ENCODE measurements around the gene RPUSD2. TPM values are rescaled to one million over a fixed set of nuclear protein-coding genes. Genes with fewer than 3 reads are reported as not detected.

Gene RPUSD2
- total and polyA plus RNA-seq, 5 donors from 2014 or later = 13.5 to 27.7 (median 23.8) TPM

GRCh38 chr15:40598672-40599071, 29.6 kb downstream of the RPUSD2 start:
- no peak for ATAC-seq (ENCODE audit: low read depth in 2 of 2)
- peaks cover 14% of the 10 kb centered on the region for H3K4me1 ChIP-seq (ENCODE audit: control insufficient read depth, insufficient read depth, low read length, poor library complexity, severe bottlenecking)
- H3K27ac Mint-ChIP-seq = no peak overlapping the region

DNA sequence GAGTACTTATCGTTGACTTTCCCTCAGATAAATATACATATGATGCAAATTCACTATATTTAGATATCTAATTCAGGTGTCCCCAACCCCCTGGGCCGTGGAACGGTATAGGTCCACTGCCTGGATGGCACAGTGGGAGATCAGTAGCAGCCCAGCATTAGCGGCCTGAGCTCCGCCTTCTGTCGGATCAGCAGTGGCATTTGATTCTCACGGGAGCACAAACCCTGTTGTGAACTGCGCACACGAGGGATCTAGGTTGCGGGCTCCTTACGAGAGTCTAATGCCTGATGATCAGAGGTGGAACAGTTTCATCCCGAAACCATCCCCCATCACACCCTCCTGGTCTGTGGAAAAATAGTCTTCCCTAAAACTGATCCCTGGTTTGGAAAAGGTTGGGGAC, 31.9 kb downstream of the RPUSD2 start:
- Histone ChIP-seq H3K9me3 (ENCODE audit: control insufficient read depth in 2 of 2, low read length in 2 of 2) (no peaks in the 10 kb centered on the region), H3K27me3 (ENCODE audit: control insufficient read depth, insufficient read depth, low read length) (no peaks in the 10 kb centered on the region), H3K27ac (ENCODE audit: insufficient read depth, low read length, poor library complexity, severe bottlenecking) (no peak overlapping the region), H3K4me1 (ENCODE audit: control insufficient read depth, insufficient read depth, low read length, poor library complexity, severe bottlenecking) (peaks cover 6% of the 10 kb centered on the region), H3K36me3 (ENCODE audit: control insufficient read depth, insufficient read depth, low read length) (no peaks in the 10 kb centered on the region), H3K4me3 (ENCODE audit: low read depth, low read length) (no peak overlapping the region)
- H3K27me3 Mint-ChIP-seq = no peaks in the 10 kb centered on the region
- ATAC-seq (ENCODE audit: low read depth in 2 of 2) (no peak), DNase-seq (no peak)
- no peaks in the 10 kb centered on the region for H3K9me3 Mint-ChIP-seq
- no peak overlapping the region for H3K4me3 Mint-ChIP-seq
- H3K4me1 Mint-ChIP-seq = peaks cover 0 to 15% (median 8%) of the 10 kb centered on the region in 4 donors
- H3K27ac Mint-ChIP-seq = peak overlapping the region in 1 of 3 donors; percentile 37
- no peaks in the 10 kb centered on the region for H3K36me3 Mint-ChIP-seq

More at GRCh38 chr15:40598672-40599071, 29.6 kb downstream of the RPUSD2 start:
- Histone ChIP-seq H3K36me3 (ENCODE audit: control insufficient read depth, insufficient read depth, low read length) (no peaks in the 10 kb centered on the region), H3K27me3 (ENCODE audit: control insufficient read depth, insufficient read depth, low read length) (no peaks in the 10 kb centered on the region), H3K9me3 (ENCODE audit: control insufficient read depth in 2 of 2, low read length in 2 of 2) (no peaks in the 10 kb centered on the region), H3K27ac (ENCODE audit: insufficient read depth, low read length, poor library complexity, severe bottlenecking) (no peak overlapping the region), H3K4me3 (ENCODE audit: low read depth, low read length) (no peak overlapping the region)
- Mint-ChIP-seq H3K4me3 (no peak overlapping the region), H3K4me1 (peaks cover 3 to 23% (median 17%) of the 10 kb centered on the region in 4 donors), H3K27me3 (peaks cover 3% of the 10 kb centered on the region), H3K36me3 (no peaks in the 10 kb centered on the region), H3K9me3 (no peaks in the 10 kb centered on the region)
- no peak for DNase-seq

DNA sequence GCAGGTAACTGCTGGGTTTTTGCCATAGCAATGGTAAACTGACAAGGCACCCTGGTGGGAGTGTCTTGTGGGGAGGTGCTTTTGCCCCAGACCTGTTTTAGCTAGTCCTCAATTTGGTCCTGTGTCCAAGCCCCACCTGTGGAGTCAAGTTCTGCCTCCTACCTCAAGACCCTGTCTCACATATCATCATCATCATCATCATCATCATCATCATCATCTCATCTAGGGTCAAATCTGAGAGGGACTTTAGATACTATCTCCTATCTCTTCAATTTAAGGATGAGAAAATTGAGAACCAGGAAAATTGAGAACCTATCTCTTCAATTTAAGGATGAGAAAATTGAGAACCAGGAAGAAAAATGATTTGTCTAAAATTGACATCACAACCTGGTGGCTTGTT, 34.8 kb downstream of the RPUSD2 start:
- Histone ChIP-seq H3K27ac (ENCODE audit: insufficient read depth, low read length, poor library complexity, severe bottlenecking) (no peak overlapping the region), H3K4me1 (ENCODE audit: control insufficient read depth, insufficient read depth, low read length, poor library complexity, severe bottlenecking) (peaks cover 5% of the 10 kb centered on the region), H3K4me3 (ENCODE audit: low read depth, low read length) (no peak overlapping the region), H3K36me3 (ENCODE audit: control insufficient read depth, insufficient read depth, low read length) (no peaks in the 10 kb centered on the region), H3K27me3 (ENCODE audit: control insufficient read depth, insufficient read depth, low read length) (no peaks in the 10 kb centered on the region), H3K9me3 (ENCODE audit: control insufficient read depth in 2 of 2, low read length in 2 of 2) (no peaks in the 10 kb centered on the region)
- Mint-ChIP-seq H3K9me3 (no peaks in the 10 kb centered on the region), H3K27ac (no peak overlapping the region), H3K36me3 (no peaks in the 10 kb centered on the region), H3K4me3 (no peak overlapping the region), H3K27me3 (no peaks in the 10 kb centered on the region), H3K4me1 (peaks cover 0 to 17% (median 8%) of the 10 kb centered on the region in 4 donors)
- ATAC-seq (ENCODE audit: low read depth in 2 of 2) = no peak
- DNase-seq = no peak

DNA sequence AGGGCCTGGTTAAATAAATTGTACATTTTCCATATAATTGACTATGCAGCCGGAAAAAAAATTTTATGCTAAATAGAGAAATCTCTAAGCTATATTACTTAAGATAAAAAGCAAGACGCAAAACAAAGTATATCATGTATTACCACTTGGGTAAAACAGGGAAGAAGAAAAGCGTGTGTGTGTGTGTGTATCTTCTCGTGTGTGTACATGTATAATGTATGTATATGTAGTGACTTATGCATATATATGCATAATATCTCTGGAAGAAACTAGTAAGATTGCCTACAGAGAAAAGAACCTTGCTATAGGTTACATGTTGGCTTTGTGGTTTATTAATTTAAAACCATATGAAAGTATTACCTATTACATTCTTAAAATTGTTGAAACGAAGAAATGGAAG, 44.0 kb downstream of the RPUSD2 start:
- no peaks in the 10 kb centered on the region for H3K36me3 ChIP-seq (ENCODE audit: control insufficient read depth, insufficient read depth, low read length)
- ATAC-seq (ENCODE audit: low read depth in 2 of 2) (no peak), DNase-seq (no peak)
- no peak overlapping the region for H3K27ac ChIP-seq (ENCODE audit: insufficient read depth, low read length, poor library complexity, severe bottlenecking)
- Mint-ChIP-seq H3K27ac (no peak overlapping the region), H3K4me1 (peaks cover 0 to 4% (median 3%) of the 10 kb centered on the region in 4 donors), H3K27me3 (no peaks in the 10 kb centered on the region), H3K36me3 (no peaks in the 10 kb centered on the region), H3K9me3 (peaks cover 0 to 1% (median 0%) of the 10 kb centered on the region in 7 donors), H3K4me3 (no peak overlapping the region)
- no peaks in the 10 kb centered on the region for H3K9me3 ChIP-seq (ENCODE audit: control insufficient read depth in 2 of 2, low read length in 2 of 2)
- no peak overlapping the region for H3K4me3 ChIP-seq (ENCODE audit: low read depth, low read length)
- no peaks in the 10 kb centered on the region for H3K4me1 ChIP-seq (ENCODE audit: control insufficient read depth, insufficient read depth, low read length, poor library complexity, severe bottlenecking)
- H3K27me3 ChIP-seq (ENCODE audit: control insufficient read depth, insufficient read depth, low read length) = no peaks in the 10 kb centered on the region

GRCh38 chr15:40618023-40618422, 48.9 kb downstream of the RPUSD2 start:
- peaks cover 0 to 1% (median 0%) of the 10 kb centered on the region in 7 donors for H3K9me3 Mint-ChIP-seq
- no peaks in the 10 kb centered on the region for H3K36me3 Mint-ChIP-seq
- Histone ChIP-seq H3K4me3 (ENCODE audit: low read depth, low read length) (no peak overlapping the region), H3K27ac (ENCODE audit: insufficient read depth, low read length, poor library complexity, severe bottlenecking) (no peak overlapping the region), H3K4me1 (ENCODE audit: control insufficient read depth, insufficient read depth, low read length, poor library complexity, severe bottlenecking) (no peaks in the 10 kb centered on the region), H3K27me3 (ENCODE audit: control insufficient read depth, insufficient read depth, low read length) (no peaks in the 10 kb centered on the region), H3K36me3 (ENCODE audit: control insufficient read depth, insufficient read depth, low read length) (peaks cover 3% of the 10 kb centered on the region), H3K9me3 (ENCODE audit: control insufficient read depth in 2 of 2, low read length in 2 of 2) (no peaks in the 10 kb centered on the region)
- peaks cover 0 to 4% (median 3%) of the 10 kb centered on the region in 4 donors for H3K4me1 Mint-ChIP-seq
- no peak for DNase-seq
- ATAC-seq (ENCODE audit: low read depth in 2 of 2) = no peak
- H3K27ac Mint-ChIP-seq = no peak overlapping the region
- H3K27me3 Mint-ChIP-seq = no peaks in the 10 kb centered on the region
- H3K4me3 Mint-ChIP-seq = no peak overlapping the region

GRCh38 chr15:40618906-40619305, 49.8 kb downstream of the RPUSD2 start:
- Mint-ChIP-seq H3K4me3 (no peak overlapping the region), H3K9me3 (peaks cover 0 to 1% (median 0%) of the 10 kb centered on the region in 7 donors), H3K27me3 (no peaks in the 10 kb centered on the region), H3K27ac (no peak overlapping the region), H3K4me1 (peaks cover 0 to 4% (median 3%) of the 10 kb centered on the region in 4 donors), H3K36me3 (no peaks in the 10 kb centered on the region)
- Histone ChIP-seq H3K27me3 (ENCODE audit: control insufficient read depth, insufficient read depth, low read length) (no peaks in the 10 kb centered on the region), H3K9me3 (ENCODE audit: control insufficient read depth in 2 of 2, low read length in 2 of 2) (no peaks in the 10 kb centered on the region), H3K36me3 (ENCODE audit: control insufficient read depth, insufficient read depth, low read length) (peaks cover 3% of the 10 kb centered on the region), H3K27ac (ENCODE audit: insufficient read depth, low read length, poor library complexity, severe bottlenecking) (no peak overlapping the region), H3K4me1 (ENCODE audit: control insufficient read depth, insufficient read depth, low read length, poor library complexity, severe bottlenecking) (no peaks in the 10 kb centered on the region), H3K4me3 (ENCODE audit: low read depth, low read length) (no peak overlapping the region)
- DNase-seq (no peak), ATAC-seq (ENCODE audit: low read depth in 2 of 2) (no peak)

DNA sequence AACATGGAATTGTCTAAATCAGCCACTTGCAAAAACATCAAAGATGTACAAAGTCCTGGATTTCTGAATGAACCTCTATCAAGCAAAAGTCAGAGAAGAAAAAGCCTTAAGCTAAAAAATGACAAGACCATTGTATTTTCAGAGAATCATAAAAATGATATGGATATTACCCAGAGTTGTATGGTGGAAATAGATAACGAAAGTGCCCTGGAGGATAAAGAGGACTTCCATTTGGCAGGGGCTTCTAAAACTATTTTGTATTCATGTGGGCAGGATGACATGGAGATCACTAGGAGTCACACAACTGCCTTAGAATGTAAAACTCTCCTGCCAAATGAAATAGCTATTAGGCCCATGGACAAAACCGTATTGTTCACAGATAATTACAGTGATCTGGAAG, 54.3 kb downstream of the RPUSD2 start:
- no peak overlapping the region for H3K4me3 ChIP-seq (ENCODE audit: low read depth, low read length)
- H3K9me3 ChIP-seq (ENCODE audit: control insufficient read depth in 2 of 2, low read length in 2 of 2) = no peaks in the 10 kb centered on the region
- peaks cover 0 to 8% (median 3%) of the 10 kb centered on the region in 4 donors for H3K4me1 Mint-ChIP-seq
- no peaks in the 10 kb centered on the region for H3K9me3 Mint-ChIP-seq
- H3K27ac ChIP-seq (ENCODE audit: insufficient read depth, low read length, poor library complexity, severe bottlenecking) = no peak overlapping the region
- H3K36me3 Mint-ChIP-seq = no peaks in the 10 kb centered on the region
- H3K27me3 ChIP-seq (ENCODE audit: control insufficient read depth, insufficient read depth, low read length) = no peaks in the 10 kb centered on the region
- no peak overlapping the region for H3K4me3 Mint-ChIP-seq
- no peaks in the 10 kb centered on the region for H3K4me1 ChIP-seq (ENCODE audit: control insufficient read depth, insufficient read depth, low read length, poor library complexity, severe bottlenecking)
- no peak overlapping the region for H3K27ac Mint-ChIP-seq
- ATAC-seq (ENCODE audit: low read depth in 2 of 2) (no peak), DNase-seq (no peak)
- H3K36me3 ChIP-seq (ENCODE audit: control insufficient read depth, insufficient read depth, low read length) = peaks cover 3% of the 10 kb centered on the region
- no peaks in the 10 kb centered on the region for H3K27me3 Mint-ChIP-seq

Measured in CD4-positive, CD25-positive, alpha-beta regulatory T cell (primary cell).